ENCODE measurements around the gene EARS2.

DNA sequence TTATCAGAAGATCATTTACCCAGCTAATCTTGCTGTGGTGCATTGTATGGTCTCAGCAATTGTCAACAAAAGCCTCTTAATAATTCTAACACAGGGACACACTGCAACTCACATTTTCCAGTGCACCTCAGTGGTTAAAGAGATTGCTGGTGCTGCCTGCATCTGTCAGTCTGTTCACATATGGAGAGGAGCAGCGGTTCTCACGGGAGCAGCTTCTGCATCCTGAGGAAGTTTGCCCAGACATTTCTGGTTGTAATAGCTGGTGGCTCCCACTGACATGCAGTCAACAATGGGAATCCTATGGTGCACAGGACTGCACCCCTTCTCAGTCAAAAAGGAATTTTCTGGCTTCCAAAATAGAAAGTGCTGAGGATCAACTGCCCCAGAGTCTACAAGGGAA lies 54.7 kb downstream of the EARS2 start:
- TF ChIP-seq, protein P1, sequence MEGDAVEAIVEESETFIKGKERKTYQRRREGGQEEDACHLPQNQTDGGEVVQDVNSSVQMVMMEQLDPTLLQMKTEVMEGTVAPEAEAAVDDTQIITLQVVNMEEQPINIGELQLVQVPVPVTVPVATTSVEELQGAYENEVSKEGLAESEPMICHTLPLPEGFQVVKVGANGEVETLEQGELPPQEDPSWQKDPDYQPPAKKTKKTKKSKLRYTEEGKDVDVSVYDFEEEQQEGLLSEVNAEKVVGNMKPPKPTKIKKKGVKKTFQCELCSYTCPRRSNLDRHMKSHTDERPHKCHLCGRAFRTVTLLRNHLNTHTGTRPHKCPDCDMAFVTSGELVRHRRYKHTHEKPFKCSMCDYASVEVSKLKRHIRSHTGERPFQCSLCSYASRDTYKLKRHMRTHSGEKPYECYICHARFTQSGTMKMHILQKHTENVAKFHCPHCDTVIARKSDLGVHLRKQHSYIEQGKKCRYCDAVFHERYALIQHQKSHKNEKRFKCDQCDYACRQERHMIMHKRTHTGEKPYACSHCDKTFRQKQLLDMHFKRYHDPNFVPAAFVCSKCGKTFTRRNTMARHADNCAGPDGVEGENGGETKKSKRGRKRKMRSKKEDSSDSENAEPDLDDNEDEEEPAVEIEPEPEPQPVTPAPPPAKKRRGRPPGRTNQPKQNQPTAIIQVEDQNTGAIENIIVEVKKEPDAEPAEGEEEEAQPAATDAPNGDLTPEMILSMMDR (IDR thresholded peaks at IDR 0.05) = no peak
- TF ChIP-seq POLR2A (IDR thresholded peaks at IDR 0.05) = no peak

All from lower leg skin (tissue), 3 donors.